Thoracic aorta (tissue), 2 donors: Measurements from ENCODE around the gene WEE1. TPM values are rescaled to one million over a fixed set of nuclear protein-coding genes. Genes with fewer than 3 reads are reported as not detected.
A peak's percentile ranks its signal among the peaks of the same experiment; 100 is the strongest.

Source experiments
- ATAC-seq: fragments of 150-250 bp; one replicate; pipeline ENCODE4 v1.8.0; 2017; ENCODE audit warnings: low read depth; ENCODE audit not compliant: insufficient number of reproducible peaks, low FRiP score
- DNase-seq: peaks from one replicate; pipeline ENCODE4 v3.0.0-alpha.2; 2020; ENCODE audit warnings: low spot score
- H3K27ac ChIP-seq, 2 donors: fragments of 200-600 bp; sonication (generic); 1 replicate in 1 of 2; 2 replicates in 1 of 2; pipeline ENCODE4 v1.5.1; 2016; ENCODE audit warnings: mild to moderate bottlenecking in 2 of 2, moderate library complexity in 2 of 2
- H3K27me3 ChIP-seq: fragments of 200-600 bp; sonication (generic); replicated peaks from 2 replicates; pipeline ENCODE4 v1.6.0; 2016; ENCODE audit warnings: mild to moderate bottlenecking; ENCODE audit not compliant: insufficient read depth
- H3K36me3 ChIP-seq: fragments of 200-600 bp; sonication (generic); one replicate; pipeline ENCODE4 v1.5.1; 2016
- H3K4me1 ChIP-seq, 2 donors: fragments of 200-600 bp; sonication (generic); 1 replicate in 1 of 2; 2 replicates in 1 of 2; pipeline versions ENCODE4 v1.5.1 to v1.6.0; 2016; ENCODE audit warnings: low read depth in 2 of 2, mild to moderate bottlenecking in 1 of 2; ENCODE audit not compliant: control insufficient read depth in 1 of 2
- H3K4me3 ChIP-seq: fragments of 200-600 bp; sonication (generic); 2 replicates; pipeline ENCODE4 v1.5.1; 2016; ENCODE audit warnings: mild to moderate bottlenecking
- H3K9me3 ChIP-seq: fragments of 200-600 bp; sonication (generic); 2 replicates; pipeline ENCODE4 v1.5.1; 2016
- total RNA-seq, 2 donors: library from RNA; depleted of rRNA; stranded (reverse); fragments of >200 nt; gene quantifications; one replicate each; pipeline versions ENCODE4 v1.1.0 to v1.2.3, GENCODE V29; 2016
- TF ChIP-seq, protein P1 (sequence below): fragments of 200-600 bp; sonication (generic); IDR thresholded peaks from one replicate; pipeline ENCODE4 v1.5.1; 2019; ENCODE audit warnings: antibody characterized with exemption

WEE1 gene
- total RNA-seq, 2 donors from 2014 or later: 36.9 to 44.3 TPM

DNA sequence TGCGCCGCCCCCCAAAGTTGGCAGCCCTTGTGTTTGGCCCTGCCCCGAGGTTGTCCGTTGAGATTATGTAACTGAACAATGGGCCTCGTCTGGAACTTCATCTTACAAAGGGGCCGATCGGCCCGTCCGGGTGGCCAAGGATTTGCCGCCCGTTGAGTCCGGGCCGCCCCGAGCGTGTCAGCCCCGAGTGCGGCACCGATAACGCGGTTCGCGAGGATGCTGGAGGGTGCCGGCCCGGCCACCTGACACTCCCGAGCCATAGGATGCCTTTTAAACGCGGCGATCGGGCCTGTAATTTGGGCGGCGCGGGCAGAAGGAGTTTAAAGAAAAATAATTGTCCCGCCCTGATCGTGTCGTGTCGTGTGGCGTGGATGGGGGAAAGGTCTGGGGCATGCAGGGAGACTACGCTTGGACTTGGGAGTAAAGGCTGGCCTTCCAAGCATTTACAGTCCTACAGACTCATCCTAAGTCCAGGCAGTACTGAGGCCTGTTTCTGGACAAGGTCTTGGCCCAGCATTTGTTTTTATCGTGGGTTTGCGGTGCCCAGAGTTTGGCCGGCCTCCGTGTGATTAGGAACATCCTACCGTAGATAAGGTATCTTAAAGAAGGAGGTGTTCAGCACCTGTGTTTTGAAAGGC lies 1.3 kb downstream of the WEE1 start:
- H3K27ac ChIP-seq: peak overlapping the region; percentile 86 to 96
- TF ChIP-seq, protein P1, sequence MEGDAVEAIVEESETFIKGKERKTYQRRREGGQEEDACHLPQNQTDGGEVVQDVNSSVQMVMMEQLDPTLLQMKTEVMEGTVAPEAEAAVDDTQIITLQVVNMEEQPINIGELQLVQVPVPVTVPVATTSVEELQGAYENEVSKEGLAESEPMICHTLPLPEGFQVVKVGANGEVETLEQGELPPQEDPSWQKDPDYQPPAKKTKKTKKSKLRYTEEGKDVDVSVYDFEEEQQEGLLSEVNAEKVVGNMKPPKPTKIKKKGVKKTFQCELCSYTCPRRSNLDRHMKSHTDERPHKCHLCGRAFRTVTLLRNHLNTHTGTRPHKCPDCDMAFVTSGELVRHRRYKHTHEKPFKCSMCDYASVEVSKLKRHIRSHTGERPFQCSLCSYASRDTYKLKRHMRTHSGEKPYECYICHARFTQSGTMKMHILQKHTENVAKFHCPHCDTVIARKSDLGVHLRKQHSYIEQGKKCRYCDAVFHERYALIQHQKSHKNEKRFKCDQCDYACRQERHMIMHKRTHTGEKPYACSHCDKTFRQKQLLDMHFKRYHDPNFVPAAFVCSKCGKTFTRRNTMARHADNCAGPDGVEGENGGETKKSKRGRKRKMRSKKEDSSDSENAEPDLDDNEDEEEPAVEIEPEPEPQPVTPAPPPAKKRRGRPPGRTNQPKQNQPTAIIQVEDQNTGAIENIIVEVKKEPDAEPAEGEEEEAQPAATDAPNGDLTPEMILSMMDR: no peak
- H3K4me1 ChIP-seq: peaks cover 2 to 25% of the 10 kb centered on the region in 2 donors
- peak overlapping the region; percentile 85 for H3K4me3 ChIP-seq
- no peak for ATAC-seq
- no peaks in the 10 kb centered on the region for H3K27me3 ChIP-seq
- no peaks in the 10 kb centered on the region for H3K9me3 ChIP-seq
- no peak for DNase-seq
- no peaks in the 10 kb centered on the region for H3K36me3 ChIP-seq

DNA sequence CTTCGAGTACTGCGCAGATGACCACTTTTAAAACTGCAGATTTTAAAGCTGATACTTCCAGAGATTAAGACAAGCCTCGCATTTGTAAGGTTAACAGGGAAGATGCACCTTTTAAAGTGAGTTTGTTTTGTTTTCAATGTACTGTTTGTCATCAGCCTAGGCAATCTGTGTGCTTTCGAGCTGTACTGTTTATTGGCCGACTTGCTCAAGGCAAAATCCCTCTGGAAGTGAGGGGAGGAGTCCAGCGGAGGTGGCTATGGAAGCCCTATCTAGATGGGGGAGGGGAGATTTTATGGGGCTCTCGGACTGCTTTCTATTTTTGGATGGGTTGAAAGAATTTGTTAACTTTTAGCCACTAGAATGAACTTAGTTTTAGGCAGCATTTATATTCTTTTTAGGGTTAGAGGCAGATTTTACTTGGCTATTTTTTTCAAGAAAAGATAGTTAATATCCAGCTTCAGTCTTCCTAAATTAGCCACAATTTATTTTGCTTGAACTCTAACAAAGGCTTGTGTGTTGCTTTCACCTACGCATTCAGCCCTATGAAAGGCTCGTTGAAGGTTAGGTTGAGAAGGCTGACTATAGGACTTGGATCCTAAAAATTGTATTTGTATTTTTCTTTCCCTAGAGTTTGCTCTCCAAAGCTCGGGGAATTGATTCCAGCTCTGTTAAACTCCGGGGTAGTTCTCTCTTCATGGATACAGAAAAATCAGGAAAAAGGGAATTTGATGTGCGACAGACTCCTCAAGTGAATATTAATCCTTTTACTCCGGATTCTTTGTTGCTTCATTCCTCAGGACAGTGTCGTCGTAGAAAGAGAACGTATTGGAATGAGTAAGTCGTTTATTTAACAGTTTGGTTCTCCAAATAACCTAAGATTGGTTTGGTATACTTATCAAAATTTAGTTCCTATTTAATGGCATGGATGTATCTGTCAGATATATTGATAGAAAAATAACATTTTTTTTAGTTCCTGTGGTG lies 2.1 kb downstream of the WEE1 start:
- peaks cover 2 to 23% of the 10 kb centered on the region in 2 donors for H3K4me1 ChIP-seq
- no peaks in the 10 kb centered on the region for H3K36me3 ChIP-seq
- no peaks in the 10 kb centered on the region for H3K9me3 ChIP-seq
- H3K27me3 ChIP-seq: no peaks in the 10 kb centered on the region
- DNase-seq: no peak
- TF ChIP-seq, protein P1: no peak
- peak overlapping the region; percentile 85 for H3K4me3 ChIP-seq
- ATAC-seq: peak; percentile 27
- peak overlapping the region; percentile 86 to 96 for H3K27ac ChIP-seq

DNA sequence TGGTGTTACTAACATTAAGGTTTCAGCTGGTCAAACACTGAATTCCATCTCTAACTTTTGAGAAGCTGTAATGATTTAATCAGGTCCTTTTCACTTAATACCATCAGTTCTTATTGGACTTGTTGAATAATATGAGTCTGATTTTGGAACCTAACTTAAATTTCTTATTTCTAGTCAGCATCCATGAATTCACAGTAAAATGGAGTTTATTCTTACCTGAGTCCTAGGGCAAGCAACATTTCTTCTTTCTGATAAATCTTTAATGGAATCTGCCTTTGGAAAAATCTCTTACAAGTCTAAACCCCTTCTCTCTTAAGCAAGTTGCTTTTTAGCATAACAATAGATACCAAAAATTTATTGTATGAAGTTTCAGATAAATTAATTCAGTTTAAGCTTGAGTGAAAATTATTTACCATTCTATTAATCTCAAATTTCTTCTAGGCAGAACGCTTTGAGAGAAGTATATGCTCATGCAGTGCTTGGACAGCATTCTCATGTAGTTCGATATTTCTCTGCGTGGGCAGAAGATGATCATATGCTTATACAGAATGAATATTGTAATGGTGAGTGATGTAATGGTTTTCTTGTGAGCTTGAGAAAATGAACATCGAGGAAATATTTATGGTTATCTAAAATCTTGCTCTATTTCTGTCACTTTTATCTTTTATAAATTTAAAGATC lies 3.4 kb downstream of the WEE1 start:
- TF ChIP-seq, protein P1: no peak
- no peak for DNase-seq
- peak overlapping the region; percentile 85 for H3K4me3 ChIP-seq
- peak overlapping the region; percentile 86 to 96 for H3K27ac ChIP-seq
- no peak for ATAC-seq
- H3K4me1 ChIP-seq: peaks cover 2 to 20% of the 10 kb centered on the region in 2 donors
- peaks cover 6% of the 10 kb centered on the region for H3K36me3 ChIP-seq
- no peaks in the 10 kb centered on the region for H3K9me3 ChIP-seq
- no peaks in the 10 kb centered on the region for H3K27me3 ChIP-seq

DNA sequence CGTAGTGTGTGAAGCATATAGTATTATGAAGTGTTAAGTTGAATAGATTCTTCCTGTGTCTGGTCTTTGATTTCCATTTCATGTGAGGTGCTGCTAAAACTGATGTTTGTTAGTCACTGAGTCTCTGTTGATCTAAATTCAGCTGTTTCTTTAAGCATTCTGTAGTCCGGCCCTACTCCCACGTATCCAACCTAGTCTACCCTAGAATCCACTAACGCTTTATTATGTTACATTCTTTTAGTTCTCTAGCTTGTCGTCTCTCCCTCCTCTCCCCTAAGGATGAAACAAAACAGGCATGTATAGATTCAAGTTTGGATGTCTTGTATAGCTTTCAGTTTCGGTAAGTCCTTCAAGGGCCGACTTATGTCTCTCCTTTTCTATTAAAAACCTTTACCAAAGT lies 4.1 kb downstream of the WEE1 start:
- ATAC-seq: no peak
- peaks cover 0 to 13% of the 10 kb centered on the region in 2 donors for H3K4me1 ChIP-seq
- no peaks in the 10 kb centered on the region for H3K9me3 ChIP-seq
- H3K4me3 ChIP-seq: peak overlapping the region; percentile 85
- H3K27me3 ChIP-seq: no peaks in the 10 kb centered on the region
- TF ChIP-seq, protein P1: no peak
- H3K27ac ChIP-seq: peak overlapping the region; percentile 86 to 96
- DNase-seq: no peak
- H3K36me3 ChIP-seq: peaks cover 13% of the 10 kb centered on the region

DNA sequence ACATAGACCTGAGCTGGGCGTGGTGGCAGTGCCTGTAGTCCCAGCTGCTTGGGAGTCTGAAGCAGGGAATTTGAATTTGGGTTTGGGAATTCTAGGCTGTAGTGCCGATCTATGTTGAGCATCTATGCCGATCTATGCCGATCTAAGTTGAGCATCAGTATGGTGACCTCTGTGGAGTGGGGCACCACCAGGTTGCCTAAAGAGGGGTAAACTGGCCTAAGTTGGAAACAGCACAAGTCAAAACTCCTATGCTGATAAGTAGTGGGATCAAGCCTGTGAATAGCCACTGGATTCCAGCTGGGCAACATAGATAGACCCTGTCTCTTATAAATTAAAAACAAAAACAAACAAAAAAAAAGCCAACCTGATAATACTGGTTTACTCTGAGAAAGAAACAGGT lies 7.4 kb downstream of the WEE1 start:
- Histone ChIP-seq H3K4me1 (peaks cover 0 to 11% of the 10 kb centered on the region in 2 donors), H3K36me3 (peaks cover 40% of the 10 kb centered on the region), H3K27me3 (no peaks in the 10 kb centered on the region), H3K4me3 (no peak overlapping the region), H3K27ac (no peak overlapping the region), H3K9me3 (no peaks in the 10 kb centered on the region)
- DNase-seq: no peak
- TF ChIP-seq, protein P1: no peak
- ATAC-seq: no peak
